H1 (cell line): ENCODE results near the gene OS9. TPM values are rescaled to one million over a fixed set of nuclear protein-coding genes. Genes with fewer than 3 reads are reported as not detected.

ENCODE experiments used
- BCL11A ChIP-seq, 2 experiments: IDR thresholded peaks; one replicate each; pipeline ENCODE4 v1.6.1; 2011; ENCODE audit warnings: low read depth in 2 of 2, low read length in 2 of 2, mild to moderate bottlenecking in 2 of 2
- HDAC2 ChIP-seq, 2 experiments: fragments of 300-600 bp in 1 of 2; sonication (generic) in 1 of 2; IDR thresholded peaks; 2 replicates each; pipeline ENCODE4 v1.6.1; 2011 to 2012; ENCODE audit warnings: low read depth in 2 of 2, low read length in 2 of 2, mild to moderate bottlenecking in 2 of 2, moderate library complexity in 2 of 2, borderline replicate concordance in 1 of 2, inconsistent platforms in 1 of 2
- NRF1 ChIP-seq: IDR thresholded peaks from 2 replicates; pipeline ENCODE4 v1.6.1; 2011; ENCODE audit warnings: mild to moderate bottlenecking, low read depth, low read length, improper control_type of control experiment
- RAD21 ChIP-seq, 2 experiments: IDR thresholded peaks in 1 of 2; conservative IDR thresholded peaks in 1 of 2; 2 replicates each; pipeline ENCODE4 v1.6.1; 2011; ENCODE audit warnings: low read depth in 2 of 2, low read length in 2 of 2, improper control_type of control experiment in 1 of 2, inconsistent platforms in 1 of 2, mild to moderate bottlenecking in 1 of 2, moderate library complexity in 1 of 2
- SIX5 ChIP-seq: IDR thresholded peaks from 2 replicates; pipeline ENCODE4 v1.6.1; 2011; ENCODE audit warnings: mild to moderate bottlenecking, low read depth, low read length
- ZNF274 ChIP-seq: IDR thresholded peaks from 2 replicates; pipeline ENCODE4 v1.7.0; 2012; ENCODE audit warnings: low read length, borderline replicate concordance; ENCODE audit errors: extremely low read depth
- polyA plus RNA-seq, 7 experiments: library from polyadenylated mRNA; depleted of rRNA in 3 of 7; stranded (reverse) in 5 of 7; unstranded in 2 of 7; fragments of >200 nt in 5 of 7; fragments of 200-250 nt in 2 of 7; gene quantifications; 1 replicate in 5 of 7; 2 replicates in 1 of 7; 4 replicates in 1 of 7; pipeline versions ENCODE4 v1.2.1 to v1.2.3, GENCODE V29; 2011 to 2013; ENCODE audit warnings: missing spikeins in 2 of 7, mixed read lengths in 2 of 7
- total RNA-seq: library from RNA; stranded (reverse); fragmentation: NEBNext Ultra II Directional; extraction: Animal tissue kit (Norgen Biotek cat#: 25700); gene quantifications from 2 replicates; pipeline ENCODE4 v1.2.1, GENCODE V29; 2021

OS9 gene
- total and polyA plus RNA-seq, 2 of the 8 experiments (the other 6 are each of a cell fraction or from before 2014, with no cell fraction given) = 71.0 to 108 TPM

DNA sequence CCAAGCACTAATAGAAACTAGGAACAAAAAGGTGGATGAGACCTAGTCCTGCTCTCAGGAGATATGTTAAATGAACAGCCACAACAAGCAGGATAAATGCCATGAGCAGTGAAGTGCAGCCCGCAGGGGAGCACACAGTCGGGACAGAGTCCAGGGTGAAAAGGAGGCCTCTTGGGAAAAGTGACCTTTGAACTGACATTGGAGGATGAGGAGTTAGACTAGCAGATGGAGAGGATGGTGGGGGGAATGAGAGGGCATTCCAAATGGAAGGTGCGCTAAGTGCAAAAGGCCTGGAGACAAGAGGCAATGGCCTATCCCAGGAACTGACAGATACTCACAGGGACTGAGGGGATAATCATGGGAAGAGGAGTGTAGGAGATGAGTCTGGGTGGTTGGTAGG lies 4.5 kb downstream of the OS9 start (continued):
- TF ChIP-seq RAD21 (IDR thresholded peaks at IDR 0.05 in 1 of 2, conservative IDR thresholded peaks at IDR 0.05 in 1 of 2; ENCODE audit: low read depth in 2 of 2, low read length in 2 of 2) (no peak), NRF1 (no peak), BCL11A (IDR thresholded peaks at IDR 0.05; ENCODE audit: low read depth in 2 of 2, low read length in 2 of 2) (no peak), SIX5 (no peak), ZNF274 (no peak), HDAC2 (IDR thresholded peaks at IDR 0.05; ENCODE audit: borderline replicate concordance in 1 of 2, low read depth in 2 of 2, low read length in 2 of 2) (no peak)
